Astrocyte of the cerebellum (primary cell): ENCODE data around the gene TBC1D22A.

Source experiments
- DNase-seq: peaks from one replicate; pipeline ENCODE4 v3.0.0-alpha.2; 2011; ENCODE audit warnings: low read depth
- H3K4me3 ChIP-seq: 2 replicates; pipeline ENCODE4 v1.5.1; 2011; ENCODE audit warnings: mild to moderate bottlenecking, low read depth, low read length, moderate library complexity
- in situ Hi-C: cut with HindIII; loops from 2 replicates; pipeline ENCODE4 v1.10.0; 2017; ENCODE audit warnings: low sequenced_read_pairs
- TF ChIP-seq, protein P1 (sequence below): IDR thresholded peaks from 2 replicates; pipeline ENCODE4 v1.5.1; 2012; ENCODE audit warnings: low read length, low read depth, moderate library complexity, mild to moderate bottlenecking; ENCODE audit errors: missing control alignments

TBC1D22A gene

DNA sequence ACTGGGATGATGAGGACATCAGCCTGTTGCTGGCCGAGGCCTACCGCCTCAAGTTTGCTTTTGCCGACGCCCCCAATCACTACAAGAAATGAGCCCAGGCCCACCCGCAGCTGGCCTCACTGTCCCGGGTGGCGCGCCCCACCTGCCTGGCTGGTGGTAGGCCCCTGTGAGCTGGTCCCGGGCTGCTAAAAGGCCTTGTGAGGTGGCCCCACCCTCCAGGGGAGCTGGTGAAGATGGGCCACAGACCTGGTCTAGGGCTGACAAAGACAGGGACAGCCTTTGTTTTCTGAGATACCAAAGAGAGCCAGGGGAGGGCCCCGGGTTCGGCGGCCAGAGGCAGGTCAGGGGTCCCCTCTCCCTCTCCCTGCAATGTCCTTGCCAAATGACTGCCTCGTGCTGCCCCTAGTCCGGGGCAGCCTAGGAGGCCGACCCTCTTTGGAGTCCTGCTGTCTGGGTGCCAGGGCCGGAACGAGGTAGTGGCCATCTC, 411.1 kb downstream of the TBC1D22A start:
- DNase-seq = no peak
- TF ChIP-seq, protein P1, sequence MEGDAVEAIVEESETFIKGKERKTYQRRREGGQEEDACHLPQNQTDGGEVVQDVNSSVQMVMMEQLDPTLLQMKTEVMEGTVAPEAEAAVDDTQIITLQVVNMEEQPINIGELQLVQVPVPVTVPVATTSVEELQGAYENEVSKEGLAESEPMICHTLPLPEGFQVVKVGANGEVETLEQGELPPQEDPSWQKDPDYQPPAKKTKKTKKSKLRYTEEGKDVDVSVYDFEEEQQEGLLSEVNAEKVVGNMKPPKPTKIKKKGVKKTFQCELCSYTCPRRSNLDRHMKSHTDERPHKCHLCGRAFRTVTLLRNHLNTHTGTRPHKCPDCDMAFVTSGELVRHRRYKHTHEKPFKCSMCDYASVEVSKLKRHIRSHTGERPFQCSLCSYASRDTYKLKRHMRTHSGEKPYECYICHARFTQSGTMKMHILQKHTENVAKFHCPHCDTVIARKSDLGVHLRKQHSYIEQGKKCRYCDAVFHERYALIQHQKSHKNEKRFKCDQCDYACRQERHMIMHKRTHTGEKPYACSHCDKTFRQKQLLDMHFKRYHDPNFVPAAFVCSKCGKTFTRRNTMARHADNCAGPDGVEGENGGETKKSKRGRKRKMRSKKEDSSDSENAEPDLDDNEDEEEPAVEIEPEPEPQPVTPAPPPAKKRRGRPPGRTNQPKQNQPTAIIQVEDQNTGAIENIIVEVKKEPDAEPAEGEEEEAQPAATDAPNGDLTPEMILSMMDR = no peak
- in situ Hi-C loops = no loop called here
- H3K4me3 ChIP-seq = no peak overlapping the region

DNA sequence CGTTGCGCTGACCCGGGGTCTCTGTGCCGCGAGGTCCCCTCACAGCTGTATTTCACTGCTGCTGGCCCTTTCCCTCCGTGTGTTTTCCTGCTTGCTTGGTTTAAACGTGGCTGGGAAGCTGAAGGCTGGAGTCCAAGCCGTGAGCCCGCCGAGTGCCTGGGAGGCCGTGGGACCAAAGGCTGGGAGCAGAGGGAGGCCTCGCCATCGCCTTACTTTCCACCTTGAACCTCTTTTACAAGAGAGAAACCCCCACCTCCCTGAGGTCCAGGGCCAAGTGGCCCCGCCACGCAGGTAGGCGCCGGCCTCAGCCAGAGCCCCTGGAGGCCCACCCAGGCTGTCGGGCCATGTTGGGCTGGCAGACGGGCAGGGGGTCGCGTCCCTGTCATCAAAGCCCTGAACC, 411.6 kb downstream of the TBC1D22A start:
- no peak overlapping the region for H3K4me3 ChIP-seq
- in situ Hi-C loops = no loop called here
- TF ChIP-seq, protein P1 = no peak
- no peak for DNase-seq

DNA sequence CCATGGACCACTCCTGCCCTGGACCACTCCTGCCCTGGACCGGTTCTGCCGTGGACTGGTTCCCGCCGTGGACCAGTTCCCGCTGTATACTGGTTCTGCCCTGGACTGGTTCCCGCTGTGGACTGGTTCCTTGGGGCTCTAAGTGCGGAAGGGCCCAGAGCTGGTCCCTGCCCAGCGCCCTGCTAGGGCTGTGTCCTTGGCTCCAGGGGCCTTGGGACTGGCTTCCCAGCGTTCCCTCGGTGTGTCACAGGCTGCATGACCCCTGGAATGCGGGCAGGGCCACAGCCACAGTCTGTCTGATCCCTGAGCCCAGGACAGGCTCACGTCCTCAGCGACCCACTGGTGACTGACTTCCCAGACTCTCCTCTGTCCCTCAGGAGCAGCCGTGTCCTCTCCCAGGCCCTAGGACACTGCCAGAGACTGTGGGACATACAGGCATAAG, 412.2 kb downstream of the TBC1D22A start:
- H3K4me3 ChIP-seq = no peak overlapping the region
- TF ChIP-seq, protein P1 = no peak
- in situ Hi-C loops = no loop called here
- DNase-seq = no peak

DNA sequence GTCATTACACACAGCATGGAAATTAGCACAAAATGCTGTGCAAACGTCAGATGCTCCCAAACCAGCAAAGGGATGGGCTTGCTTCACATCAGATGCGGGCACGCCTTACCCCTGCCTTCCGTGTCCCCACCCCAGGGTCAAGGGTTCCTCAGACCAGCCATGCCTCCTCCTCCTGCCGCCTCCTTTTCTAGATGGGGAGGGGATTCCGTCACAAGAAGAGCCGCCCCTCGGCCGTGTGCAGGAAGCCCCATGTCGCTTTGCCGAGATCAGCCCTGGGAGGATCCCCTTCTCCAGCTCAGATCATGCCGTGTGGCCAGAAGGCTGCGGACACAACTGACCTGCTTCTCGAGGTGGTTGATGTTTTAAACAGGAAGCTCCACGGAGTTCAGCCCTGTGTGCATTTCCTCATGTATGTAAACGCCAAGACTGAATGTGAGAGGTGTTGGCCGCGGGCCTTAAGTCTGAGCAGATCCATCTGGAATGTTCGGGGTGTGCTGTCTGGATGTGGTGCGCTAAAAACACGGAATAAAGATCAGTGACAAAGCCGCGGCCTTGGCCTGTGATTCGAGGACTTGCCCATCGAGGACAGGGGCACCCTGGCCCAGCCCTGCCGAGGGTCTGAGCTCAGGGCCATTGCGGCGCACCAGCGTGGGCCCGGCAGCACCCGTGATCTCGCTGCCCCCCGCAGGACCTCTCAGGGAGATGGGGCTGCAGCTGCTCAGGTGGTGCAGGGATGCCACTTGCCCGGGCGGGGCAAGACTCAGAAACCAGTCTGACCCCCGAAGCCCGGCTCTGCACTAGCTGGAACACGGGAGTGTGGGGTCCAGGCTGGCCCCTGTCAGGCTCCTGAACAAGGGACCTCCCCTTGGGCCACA, 412.9 kb downstream of the TBC1D22A start:
- TF ChIP-seq, protein P1 = no peak
- no peak for DNase-seq
- in situ Hi-C loops = no loop called here
- H3K4me3 ChIP-seq = no peak overlapping the region

DNA sequence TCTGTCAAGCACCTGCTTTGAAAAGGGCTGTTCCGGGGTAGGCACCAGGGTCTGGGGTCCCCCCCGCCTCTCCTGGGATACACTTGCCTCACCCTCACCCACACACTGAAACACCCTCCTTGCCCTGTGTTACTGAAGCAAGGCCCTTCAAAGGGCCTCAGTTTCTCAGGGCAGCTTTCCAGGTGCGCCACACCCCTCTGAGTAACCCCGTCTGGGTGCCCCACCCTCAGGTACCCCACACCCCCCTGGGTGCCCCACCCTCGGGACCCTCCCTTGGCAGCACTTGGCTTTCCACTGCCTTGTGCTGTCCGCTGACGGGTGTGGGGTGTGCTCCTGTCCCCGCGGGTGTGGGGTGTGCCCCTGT, 413.6 kb downstream of the TBC1D22A start:
- TF ChIP-seq, protein P1 = no peak
- H3K4me3 ChIP-seq = no peak overlapping the region
- no peak for DNase-seq
- in situ Hi-C loops = no loop called here

DNA sequence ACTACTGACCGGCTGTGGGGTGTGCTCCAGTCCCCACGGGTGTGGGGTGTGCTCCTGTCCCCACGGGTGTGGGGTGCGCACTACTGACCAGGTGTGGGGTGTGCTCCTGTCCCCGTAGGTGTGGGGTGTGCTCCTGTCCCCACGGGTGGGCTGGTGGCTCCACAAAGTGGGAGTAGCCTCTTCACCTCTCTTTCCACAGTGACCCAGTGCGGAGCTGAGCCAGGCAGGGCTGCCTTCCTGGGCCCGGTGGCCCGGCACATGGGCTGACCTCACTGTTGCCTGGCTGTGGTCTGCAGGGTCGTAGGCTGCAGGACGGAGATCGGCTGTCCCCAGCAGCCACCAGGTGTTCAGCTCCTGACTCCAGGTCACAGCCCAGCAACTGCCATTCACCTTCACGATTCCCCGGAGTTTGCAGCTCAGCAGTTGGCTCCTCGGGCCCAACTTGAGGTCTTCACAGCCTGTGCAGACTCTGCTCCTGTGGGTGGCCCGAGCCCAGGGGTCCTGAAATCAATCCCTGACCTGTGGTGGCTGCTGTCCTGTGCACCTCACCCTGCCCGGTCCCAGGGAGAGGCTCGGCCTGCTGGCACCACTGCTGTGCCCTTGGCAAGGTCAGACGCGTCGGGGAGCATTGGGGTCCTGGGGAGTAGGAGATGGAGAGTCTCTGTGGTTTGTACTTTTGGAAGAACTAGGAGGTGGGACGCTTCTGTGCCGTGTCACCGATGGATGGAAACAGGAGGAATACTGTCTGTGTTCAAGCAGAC, 414.3 kb downstream of the TBC1D22A start:
- in situ Hi-C loops = no loop called here
- TF ChIP-seq, protein P1 = no peak
- DNase-seq = no peak
- no peak overlapping the region for H3K4me3 ChIP-seq
